IMR-90 (cell line): ENCODE measurements around the gene CREB3L1. TPM values are rescaled to one million over a fixed set of nuclear protein-coding genes. Genes with fewer than 3 reads are reported as not detected.
A peak's percentile ranks its signal among the peaks of the same experiment; 100 is the strongest.

Experiments
- ATAC-seq: fragments of 200-7000 bp; cut with Tn5 transposase; 2 replicates; pipeline ENCODE4 v1.9.1; 2020; ENCODE audit warnings: low read depth, mild to moderate bottlenecking, moderate library complexity
- BruUV-seq: library from RNA; stranded (reverse); fragments of 400-500 nt; replicated peaks from 2 replicates; lab custom pipeline; 2021; lab: Mats Ljungman, UMichigan
- CTCF ChIA-PET: fragments of 300-600 bp; formaldehyde crosslinking; extraction: SDS; loops from one replicate; lab custom pipeline; 2021; ENCODE audit warnings: antibody characterized with exemption; lab: Yijun Ruan, JAX
- POLR2A ChIA-PET: fragments of 300-600 bp; sonication (Branson Sonifier 250); formaldehyde crosslinking; loops from one replicate; lab custom pipeline; 2022; ENCODE audit warnings: antibody characterized with exemption; ENCODE audit not compliant: unreplicated experiment; lab: Charles Lee
- DNase-seq: peaks from one replicate; pipeline ENCODE4 v3.0.0; 2013
- H2AFZ ChIP-seq: replicated peaks from 2 replicates; pipeline ENCODE3; 2013; ENCODE audit warnings: low read length, mild to moderate bottlenecking; ENCODE audit not compliant: poor library complexity
- H2AK5ac ChIP-seq: 2 replicates; pipeline ENCODE4 v1.6.1; 2013; ENCODE audit warnings: low read depth, low read length, inconsistent platforms
- H2AK9ac ChIP-seq: replicated peaks from 2 replicates; pipeline ENCODE3; 2013; ENCODE audit warnings: mild to moderate bottlenecking, low read depth, low read length, moderate library complexity; ENCODE audit not compliant: poor library complexity
- H2BK120ac ChIP-seq: 2 replicates; pipeline ENCODE4 v1.6.1; 2013; ENCODE audit warnings: low read depth, low read length, inconsistent platforms
- H2BK15ac ChIP-seq: 3 replicates; pipeline ENCODE4 v1.6.1; 2013; ENCODE audit warnings: low read depth, low read length, inconsistent platforms
- H2BK20ac ChIP-seq: 2 replicates; pipeline ENCODE4 v1.6.1; 2013; ENCODE audit warnings: low read depth, mild to moderate bottlenecking, inconsistent platforms, low read length, moderate library complexity
- H2BK5ac ChIP-seq: 2 replicates; pipeline ENCODE4 v1.6.1; 2013; ENCODE audit warnings: mild to moderate bottlenecking, low read depth, low read length, inconsistent platforms; ENCODE audit not compliant: poor library complexity, severe bottlenecking
- H3K14ac ChIP-seq: replicated peaks from 2 replicates; pipeline ENCODE4 v1.6.1; 2013; ENCODE audit warnings: low read depth, low read length, inconsistent platforms
- H3K18ac ChIP-seq: 2 replicates; pipeline ENCODE4 v1.6.1; 2013; ENCODE audit warnings: low read depth, low read length, control low read depth
- H3K23ac ChIP-seq: 2 replicates; pipeline ENCODE4 v1.6.1; 2013; ENCODE audit warnings: low read depth, low read length, inconsistent platforms
- H3K27ac ChIP-seq: 2 replicates; pipeline ENCODE4 v1.5.1; 2013; ENCODE audit warnings: mild to moderate bottlenecking, control low read depth, low read length; ENCODE audit not compliant: insufficient read depth
- H3K27me3 ChIP-seq: 2 replicates; pipeline ENCODE4 v1.6.1; 2013; ENCODE audit warnings: low read length; ENCODE audit not compliant: control insufficient read depth, insufficient read depth
- H3K36me3 ChIP-seq: 2 replicates; pipeline ENCODE4 v1.6.1; 2013; ENCODE audit warnings: low read length, mixed read lengths; ENCODE audit not compliant: control insufficient read depth, insufficient read depth
- H3K4ac ChIP-seq: 2 replicates; pipeline ENCODE4 v1.6.1; 2013; ENCODE audit warnings: low read depth, low read length, inconsistent platforms
- H3K4me1 ChIP-seq: 2 replicates; pipeline ENCODE4 v1.6.1; 2013; ENCODE audit warnings: low read length, mixed read lengths; ENCODE audit not compliant: control insufficient read depth, insufficient read depth
- H3K4me2 ChIP-seq: 2 replicates; pipeline ENCODE4 v1.6.1; 2013; ENCODE audit warnings: low read depth, mild to moderate bottlenecking, control low read depth, low read length, moderate library complexity
- H3K4me3 ChIP-seq: 2 replicates; pipeline ENCODE4 v1.5.1; 2013; ENCODE audit warnings: low read depth, mild to moderate bottlenecking, control low read depth, low read length, moderate library complexity; ENCODE audit not compliant: insufficient read depth
- H3K56ac ChIP-seq: 2 replicates; pipeline ENCODE4 v1.6.1; 2013; ENCODE audit warnings: low read length, inconsistent platforms; ENCODE audit not compliant: insufficient read depth; ENCODE audit errors: extremely low read depth
- H3K79me1 ChIP-seq, 2 experiments: 2 replicates each; pipeline ENCODE4 v1.6.1; 2013; ENCODE audit warnings: low read length in 2 of 2, inconsistent platforms in 1 of 2, low read depth in 1 of 2
- H3K9ac ChIP-seq: 2 replicates; pipeline ENCODE4 v1.6.1; 2013; ENCODE audit warnings: low read depth, low read length, control low read depth
- H3K9me1 ChIP-seq: 2 replicates; pipeline ENCODE4 v1.6.1; 2013; ENCODE audit warnings: low read length, inconsistent platforms; ENCODE audit not compliant: insufficient read depth
- H3K9me3 ChIP-seq: 2 replicates; pipeline ENCODE4 v1.6.1; 2013; ENCODE audit warnings: low read length; ENCODE audit not compliant: control insufficient read depth, insufficient read depth
- H4K20me1 ChIP-seq: 2 replicates; pipeline ENCODE4 v1.6.1; 2013; ENCODE audit warnings: low read length, inconsistent platforms; ENCODE audit not compliant: insufficient read depth
- H4K5ac ChIP-seq: 2 replicates; pipeline ENCODE4 v1.6.1; 2013; ENCODE audit warnings: mild to moderate bottlenecking, low read depth, low read length, control low read depth
- H4K8ac ChIP-seq, 2 experiments: 2 replicates each; pipeline ENCODE4 v1.6.1; 2013; ENCODE audit warnings: low read depth in 2 of 2, low read length in 2 of 2, control low read depth in 1 of 2, inconsistent platforms in 1 of 2
- H4K91ac ChIP-seq: 2 replicates; pipeline ENCODE4 v1.6.1; 2013; ENCODE audit warnings: low read depth, low read length, inconsistent platforms; ENCODE audit not compliant: insufficient read depth
- BHLHE40 ChIP-seq: fragments of 150-350 bp; IDR thresholded peaks from 2 replicates; pipeline ENCODE4 v1.6.1; 2016; ENCODE audit warnings: mild to moderate bottlenecking, low read depth, low read length
- MAZ ChIP-seq: IDR thresholded peaks from 2 replicates; pipeline ENCODE4 v1.6.1; 2012; ENCODE audit warnings: low read depth, mild to moderate bottlenecking, low read length, improper control_type of control experiment, moderate library complexity, borderline replicate concordance
- MXI1 ChIP-seq: IDR thresholded peaks from 2 replicates; pipeline ENCODE4 v1.6.1; 2012; ENCODE audit warnings: low read depth, mild to moderate bottlenecking, low read length, moderate library complexity, borderline replicate concordance
- NFE2L2 ChIP-seq: fragments of 150-350 bp; IDR thresholded peaks from 2 replicates; pipeline ENCODE4 v1.6.1; 2016; ENCODE audit warnings: low read depth, mild to moderate bottlenecking, low read length
- RFX5 ChIP-seq: IDR thresholded peaks from 2 replicates; pipeline ENCODE4 v1.8.0; 2012; ENCODE audit warnings: low read depth, mild to moderate bottlenecking, low read length, moderate library complexity
- SMC3 ChIP-seq: fragments of 150-350 bp; IDR thresholded peaks from 2 replicates; pipeline ENCODE4 v1.6.1; 2016; ENCODE audit warnings: low read depth, mild to moderate bottlenecking, antibody characterized with exemption, low read length, moderate library complexity
- WGBS, 2 experiments: methylation state at CpG; one replicate each; pipeline versions ENCODE4 v1.1.5 to v1.1.7; 2013; ENCODE audit warnings: missing lambda C conversion rate in 2 of 2; ENCODE audit not compliant: insufficient read length in 1 of 2; ENCODE audit errors: extremely low coverage in 2 of 2; 5-methylcytosine and 5-hydroxymethylcytosine counted together
- dilution Hi-C: fragments of 300-500 bp; cut with HindIII; formaldehyde crosslinking; loops from one replicate; pipeline ENCODE4 v1.14.3; 2018; ENCODE audit warnings: low sequenced_read_pairs; ENCODE audit not compliant: unreplicated experiment
- in situ Hi-C: fragments of 300-500 bp; cut with MboI; formaldehyde crosslinking; loops from 3 replicates; pipeline ENCODE4 v1.14.3; 2019; ENCODE audit warnings: low sequenced_read_pairs, inconsistent platforms, mixed read lengths
- intact Hi-C: fragments of 100-400 bp; cut with micrococcal nuclease; formaldehyde crosslinking; loops from 2 replicates; pipeline ENCODE4 v1.10.0; 2022
- polyA plus RNA-seq, 3 experiments: library from polyadenylated mRNA; depleted of rRNA; stranded (reverse); fragments of >200 nt; gene quantifications; 2 replicates each; pipeline ENCODE4 v1.2.3, GENCODE V29; 2012; ENCODE audit warnings: low replicate concordance in 1 of 3
- total RNA-seq: library from RNA; depleted of rRNA; stranded (reverse); fragments of >200 nt; gene quantifications from 2 replicates; pipeline ENCODE4 v1.2.3, GENCODE V29; 2012
- TF ChIP-seq, protein P1 (sequence below): fragments of 150-350 bp; IDR thresholded peaks from 2 replicates; pipeline ENCODE4 v1.6.1; 2017; ENCODE audit warnings: mild to moderate bottlenecking, antibody characterized with exemption, low read length, low read depth
- TF ChIP-seq, protein P2 (sequence below): fragments of 150-350 bp; IDR thresholded peaks from 2 replicates; pipeline ENCODE4 v1.6.1; 2016; ENCODE audit warnings: low read depth, mild to moderate bottlenecking, low read length, moderate library complexity, borderline replicate concordance

CREB3L1 gene
- total and polyA plus RNA-seq, 2 of the 4 experiments (the other 2 are of a cell fraction): 8.1 to 82.3 TPM

DNA sequence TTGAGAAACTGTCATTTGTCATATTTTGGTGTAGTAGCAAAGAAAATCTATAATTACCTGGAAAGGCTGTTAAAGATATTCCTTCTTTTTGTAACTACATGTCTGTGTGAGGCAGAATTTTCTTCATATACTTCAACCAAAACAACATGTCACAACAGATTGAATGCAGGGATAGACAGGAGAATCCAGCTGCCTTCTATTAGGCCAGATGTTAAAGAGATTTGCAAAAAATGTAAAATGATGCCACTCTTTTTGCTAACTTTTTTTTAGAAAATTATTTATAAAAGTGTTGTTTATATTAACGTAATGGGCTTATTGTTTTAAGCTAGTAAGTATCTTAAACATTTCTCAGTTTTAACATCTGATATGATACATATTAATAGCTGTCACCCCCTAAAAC is 82.5 kb downstream of the CREB3L1 start:
- no peak overlapping the region for H2BK120ac ChIP-seq
- no peak overlapping the region for H3K18ac ChIP-seq
- intact Hi-C loops (no loop called here), in situ Hi-C loops (no loop called here), dilution Hi-C loops (no loop called here)
- peaks cover 37% of the 10 kb centered on the region for H3K4me1 ChIP-seq
- no peak overlapping the region for H2AK9ac ChIP-seq
- ChIA-PET POLR2A (interaction anchor here (0.6 to 0.9 kb wide), 3 partner anchors 73 to 495 kb away, joined by 3 to 18 read pairs (median 10); no protein-coding TSS in a partner anchor), CTCF (interaction anchor here (0.7 to 1.4 kb wide), 2 partner anchors 13 to 370 kb away, joined by 4 to 6 read pairs; partner anchors contain the start of gene DGKZ)
- no peak overlapping the region for H2BK15ac ChIP-seq
- no peaks in the 10 kb centered on the region for H3K9me3 ChIP-seq
- peak overlapping the region; percentile 27; the same call in 1 of the 2 replicates for H3K27ac ChIP-seq
- H3K4ac ChIP-seq: no peak overlapping the region
- peaks cover 32% of the 10 kb centered on the region for H4K20me1 ChIP-seq
- H2BK5ac ChIP-seq: no peak overlapping the region
- no peak overlapping the region for H3K9ac ChIP-seq
- no peak overlapping the region for H4K91ac ChIP-seq
- ATAC-seq: no peak
- no peak overlapping the region for H2AFZ ChIP-seq
- H3K9me1 ChIP-seq: peaks cover 14% of the 10 kb centered on the region
- H3K27me3 ChIP-seq: no peaks in the 10 kb centered on the region
- H3K79me1 ChIP-seq: peaks cover 51 to 70% of the 10 kb centered on the region in 2 experiments
- no peak overlapping the region for H3K23ac ChIP-seq
- H3K56ac ChIP-seq: no peak overlapping the region
- no peak overlapping the region for H2AK5ac ChIP-seq
- BruUV-seq: no TSS peak
- H3K36me3 ChIP-seq: no peaks in the 10 kb centered on the region
- TF ChIP-seq, protein P1, sequence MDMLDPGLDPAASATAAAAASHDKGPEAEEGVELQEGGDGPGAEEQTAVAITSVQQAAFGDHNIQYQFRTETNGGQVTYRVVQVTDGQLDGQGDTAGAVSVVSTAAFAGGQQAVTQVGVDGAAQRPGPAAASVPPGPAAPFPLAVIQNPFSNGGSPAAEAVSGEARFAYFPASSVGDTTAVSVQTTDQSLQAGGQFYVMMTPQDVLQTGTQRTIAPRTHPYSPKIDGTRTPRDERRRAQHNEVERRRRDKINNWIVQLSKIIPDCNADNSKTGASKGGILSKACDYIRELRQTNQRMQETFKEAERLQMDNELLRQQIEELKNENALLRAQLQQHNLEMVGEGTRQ: no peak
- TF ChIP-seq MXI1: no peak
- TF ChIP-seq NFE2L2: no peak
- TF ChIP-seq, protein P2, sequence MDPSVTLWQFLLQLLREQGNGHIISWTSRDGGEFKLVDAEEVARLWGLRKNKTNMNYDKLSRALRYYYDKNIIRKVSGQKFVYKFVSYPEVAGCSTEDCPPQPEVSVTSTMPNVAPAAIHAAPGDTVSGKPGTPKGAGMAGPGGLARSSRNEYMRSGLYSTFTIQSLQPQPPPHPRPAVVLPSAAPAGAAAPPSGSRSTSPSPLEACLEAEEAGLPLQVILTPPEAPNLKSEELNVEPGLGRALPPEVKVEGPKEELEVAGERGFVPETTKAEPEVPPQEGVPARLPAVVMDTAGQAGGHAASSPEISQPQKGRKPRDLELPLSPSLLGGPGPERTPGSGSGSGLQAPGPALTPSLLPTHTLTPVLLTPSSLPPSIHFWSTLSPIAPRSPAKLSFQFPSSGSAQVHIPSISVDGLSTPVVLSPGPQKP: no peak
- TF ChIP-seq BHLHE40: no peak
- no peak for TF ChIP-seq SMC3
- TF ChIP-seq MAZ: no peak
- no peak for TF ChIP-seq RFX5
- H2BK20ac ChIP-seq: no peak overlapping the region
- no peak overlapping the region for H3K4me3 ChIP-seq
- WGBS, 2 experiments: no CpG with 5 or more reads among the region's 1 CpG
- no peak overlapping the region for H3K14ac ChIP-seq
- peak; percentile 44 for DNase-seq
- no peak overlapping the region for H3K4me2 ChIP-seq
- H4K8ac ChIP-seq: no peak overlapping the region
- no peak overlapping the region for H4K5ac ChIP-seq
